ENCODE measurements around the gene IQCE. TPM values are rescaled to one million over a fixed set of nuclear protein-coding genes. Genes with fewer than 3 reads are reported as not detected.

Gene IQCE
- total and polyA plus RNA-seq, 2 donors (not counting 1 experiment from before 2014, with no cell fraction given) = 5.3 to 8.3 TPM

- H3K4me1 ChIP-seq (ENCODE audit: control insufficient read depth, extremely low read depth, insufficient read depth, low read length) = no peaks in the 10 kb centered on the region
- no peak overlapping the region for H3K27ac ChIP-seq (ENCODE audit: insufficient read depth, low read length)
- no peak overlapping the region for H3K4me3 ChIP-seq (replicated peaks in 1 of 4; ENCODE audit: control extremely low read depth in 1 of 4, insufficient read depth in 1 of 4, low read depth in 3 of 4, low read length in 4 of 4)
- H3K9me3 ChIP-seq (ENCODE audit: control insufficient read depth, insufficient read depth, low read depth, low read length) = no peaks in the 10 kb centered on the region
- H3K9ac ChIP-seq (ENCODE audit: insufficient read depth, low read length) = no peak overlapping the region
- H3K79me2 ChIP-seq (ENCODE audit: control insufficient read depth, insufficient read depth, low read length) = no peaks in the 10 kb centered on the region
- no peak for DNase-seq (ENCODE audit: low read depth in 2 of 2)
- no peaks in the 10 kb centered on the region for H4K20me1 ChIP-seq (ENCODE audit: control insufficient read depth, extremely low read depth, insufficient read depth, low read length)
- TF ChIP-seq CTCF (conservative IDR thresholded peaks at IDR 0.05 in 1 of 2, IDR thresholded peaks at IDR 0.05 in 1 of 2; ENCODE audit: low read depth in 1 of 2, low read length in 2 of 2) = no peak
- TF ChIP-seq EZH2 (IDR thresholded peaks at IDR 0.05; ENCODE audit: low read length, missing control alignments) = no peak
- no peak overlapping the region for H3K4me2 ChIP-seq (ENCODE audit: extremely low read depth, insufficient read depth, low read length)
- H3K36me3 ChIP-seq (ENCODE audit: control insufficient read depth, insufficient read depth, low read length) = peaks cover 30% of the 10 kb centered on the region
- no peaks in the 10 kb centered on the region for H3K27me3 ChIP-seq (ENCODE audit: control insufficient read depth, insufficient read depth, low read length)
- H2AFZ ChIP-seq (ENCODE audit: low read length) = no peak overlapping the region
Measured at GRCh38 chr7:2652736-2653060, 93.9 kb downstream of the IQCE start.

- Histone ChIP-seq H3K4me3 (replicated peaks in 1 of 4; ENCODE audit: control extremely low read depth in 1 of 4, insufficient read depth in 1 of 4, low read depth in 3 of 4, low read length in 4 of 4) (no peak overlapping the region), H3K9ac (ENCODE audit: insufficient read depth, low read length) (no peak overlapping the region), H3K4me2 (ENCODE audit: extremely low read depth, insufficient read depth, low read length) (no peak overlapping the region), H3K27me3 (ENCODE audit: control insufficient read depth, insufficient read depth, low read length) (no peaks in the 10 kb centered on the region), H2AFZ (ENCODE audit: low read length) (no peak overlapping the region), H3K4me1 (ENCODE audit: control insufficient read depth, extremely low read depth, insufficient read depth, low read length) (no peaks in the 10 kb centered on the region), H4K20me1 (ENCODE audit: control insufficient read depth, extremely low read depth, insufficient read depth, low read length) (no peaks in the 10 kb centered on the region), H3K27ac (ENCODE audit: insufficient read depth, low read length) (no peak overlapping the region), H3K9me3 (ENCODE audit: control insufficient read depth, insufficient read depth, low read depth, low read length) (no peaks in the 10 kb centered on the region), H3K79me2 (ENCODE audit: control insufficient read depth, insufficient read depth, low read length) (no peaks in the 10 kb centered on the region), H3K36me3 (ENCODE audit: control insufficient read depth, insufficient read depth, low read length) (peaks cover 25% of the 10 kb centered on the region)
- TF ChIP-seq CTCF (conservative IDR thresholded peaks at IDR 0.05 in 1 of 2, IDR thresholded peaks at IDR 0.05 in 1 of 2; ENCODE audit: low read depth in 1 of 2, low read length in 2 of 2) (no peak), EZH2 (IDR thresholded peaks at IDR 0.05; ENCODE audit: low read length, missing control alignments) (no peak)
- no peak for DNase-seq (ENCODE audit: low read depth in 2 of 2)
Measured at GRCh38 chr7:2654059-2654458, 95.3 kb downstream of the IQCE start.

- Histone ChIP-seq H3K27me3 (ENCODE audit: control insufficient read depth, insufficient read depth, low read length) (no peaks in the 10 kb centered on the region), H3K4me1 (ENCODE audit: control insufficient read depth, extremely low read depth, insufficient read depth, low read length) (no peaks in the 10 kb centered on the region), H3K36me3 (ENCODE audit: control insufficient read depth, insufficient read depth, low read length) (peaks cover 22% of the 10 kb centered on the region), H3K4me2 (ENCODE audit: extremely low read depth, insufficient read depth, low read length) (no peak overlapping the region), H3K79me2 (ENCODE audit: control insufficient read depth, insufficient read depth, low read length) (no peaks in the 10 kb centered on the region), H4K20me1 (ENCODE audit: control insufficient read depth, extremely low read depth, insufficient read depth, low read length) (no peaks in the 10 kb centered on the region), H3K9me3 (ENCODE audit: control insufficient read depth, insufficient read depth, low read depth, low read length) (no peaks in the 10 kb centered on the region), H3K27ac (ENCODE audit: insufficient read depth, low read length) (no peak overlapping the region), H3K4me3 (replicated peaks in 1 of 4; ENCODE audit: control extremely low read depth in 1 of 4, insufficient read depth in 1 of 4, low read depth in 3 of 4, low read length in 4 of 4) (no peak overlapping the region), H2AFZ (ENCODE audit: low read length) (no peak overlapping the region), H3K9ac (ENCODE audit: insufficient read depth, low read length) (no peak overlapping the region)
- TF ChIP-seq EZH2 (IDR thresholded peaks at IDR 0.05; ENCODE audit: low read length, missing control alignments) (no peak), CTCF (conservative IDR thresholded peaks at IDR 0.05 in 1 of 2, IDR thresholded peaks at IDR 0.05 in 1 of 2; ENCODE audit: low read depth in 1 of 2, low read length in 2 of 2) (no peak)
- DNase-seq (ENCODE audit: low read depth in 2 of 2) = no peak
Measured at GRCh38 chr7:2655870-2656614, 97.3 kb downstream of the IQCE start.
